DND-41 (cell line): ENCODE results near the gene PHF2.

ENCODE experiments used
- EZH2 ChIP-seq: IDR thresholded peaks from 3 replicates; pipeline ENCODE4 v1.6.1; 2012; ENCODE audit warnings: borderline replicate concordance, low read depth, mild to moderate bottlenecking, moderate library complexity, low read length, inconsistent platforms; ENCODE audit not compliant: severe bottlenecking
- TF ChIP-seq, protein P1 (sequence below): IDR thresholded peaks from 2 replicates; pipeline ENCODE4 v1.5.1; 2012; ENCODE audit warnings: borderline replicate concordance, low read length, moderate library complexity, mild to moderate bottlenecking; ENCODE audit not compliant: poor library complexity, severe bottlenecking; ENCODE audit errors: extremely low read depth

GRCh38 chr9:93654351-93654961, 78.1 kb downstream of the PHF2 start:
- TF ChIP-seq, protein P1, sequence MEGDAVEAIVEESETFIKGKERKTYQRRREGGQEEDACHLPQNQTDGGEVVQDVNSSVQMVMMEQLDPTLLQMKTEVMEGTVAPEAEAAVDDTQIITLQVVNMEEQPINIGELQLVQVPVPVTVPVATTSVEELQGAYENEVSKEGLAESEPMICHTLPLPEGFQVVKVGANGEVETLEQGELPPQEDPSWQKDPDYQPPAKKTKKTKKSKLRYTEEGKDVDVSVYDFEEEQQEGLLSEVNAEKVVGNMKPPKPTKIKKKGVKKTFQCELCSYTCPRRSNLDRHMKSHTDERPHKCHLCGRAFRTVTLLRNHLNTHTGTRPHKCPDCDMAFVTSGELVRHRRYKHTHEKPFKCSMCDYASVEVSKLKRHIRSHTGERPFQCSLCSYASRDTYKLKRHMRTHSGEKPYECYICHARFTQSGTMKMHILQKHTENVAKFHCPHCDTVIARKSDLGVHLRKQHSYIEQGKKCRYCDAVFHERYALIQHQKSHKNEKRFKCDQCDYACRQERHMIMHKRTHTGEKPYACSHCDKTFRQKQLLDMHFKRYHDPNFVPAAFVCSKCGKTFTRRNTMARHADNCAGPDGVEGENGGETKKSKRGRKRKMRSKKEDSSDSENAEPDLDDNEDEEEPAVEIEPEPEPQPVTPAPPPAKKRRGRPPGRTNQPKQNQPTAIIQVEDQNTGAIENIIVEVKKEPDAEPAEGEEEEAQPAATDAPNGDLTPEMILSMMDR: no peak
- no peak for TF ChIP-seq EZH2
